C4-2B (cell line): ENCODE data around the gene STK38.
"Not testable (repeated sequence)": the region's sequence is repeated elsewhere in the genome, so short reads cannot be mapped to it uniquely, and the experiment has no call there.

Experiments used
- H3K27ac ChIP-seq: fragments of 450-650 bp; 2 replicates; pipeline ENCODE4 v1.5.1; 2017
- ZFX ChIP-seq: fragments of 450-650 bp; IDR thresholded peaks from 2 replicates; pipeline ENCODE4 v1.6.1; 2017
- TF ChIP-seq, protein P1 (sequence below): fragments of 450-650 bp; conservative IDR thresholded peaks from 2 replicates; pipeline ENCODE4 v1.5.1; 2017; ENCODE audit warnings: mild to moderate bottlenecking

The STK38 gene

DNA sequence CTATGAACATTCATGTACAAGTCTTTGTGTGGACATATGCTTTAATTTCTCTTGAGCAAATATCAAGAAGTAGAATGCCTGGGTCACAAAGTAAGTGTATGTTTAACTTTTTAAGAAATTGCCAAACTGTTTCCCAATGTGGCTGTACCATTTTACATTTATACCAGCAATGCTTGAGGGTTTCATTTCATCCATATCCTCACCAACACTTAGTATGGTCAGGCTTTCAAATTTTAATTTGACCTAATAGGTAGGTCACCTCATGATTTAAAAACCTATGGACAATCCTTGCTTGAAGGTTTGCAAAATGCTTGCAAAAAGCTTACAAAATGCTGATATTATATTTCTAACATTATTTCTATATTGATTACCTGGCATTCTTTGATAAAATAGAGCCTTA, 27.4 kb upstream of the STK38 start:
- no peak overlapping the region for H3K27ac ChIP-seq
- TF ChIP-seq, protein P1, sequence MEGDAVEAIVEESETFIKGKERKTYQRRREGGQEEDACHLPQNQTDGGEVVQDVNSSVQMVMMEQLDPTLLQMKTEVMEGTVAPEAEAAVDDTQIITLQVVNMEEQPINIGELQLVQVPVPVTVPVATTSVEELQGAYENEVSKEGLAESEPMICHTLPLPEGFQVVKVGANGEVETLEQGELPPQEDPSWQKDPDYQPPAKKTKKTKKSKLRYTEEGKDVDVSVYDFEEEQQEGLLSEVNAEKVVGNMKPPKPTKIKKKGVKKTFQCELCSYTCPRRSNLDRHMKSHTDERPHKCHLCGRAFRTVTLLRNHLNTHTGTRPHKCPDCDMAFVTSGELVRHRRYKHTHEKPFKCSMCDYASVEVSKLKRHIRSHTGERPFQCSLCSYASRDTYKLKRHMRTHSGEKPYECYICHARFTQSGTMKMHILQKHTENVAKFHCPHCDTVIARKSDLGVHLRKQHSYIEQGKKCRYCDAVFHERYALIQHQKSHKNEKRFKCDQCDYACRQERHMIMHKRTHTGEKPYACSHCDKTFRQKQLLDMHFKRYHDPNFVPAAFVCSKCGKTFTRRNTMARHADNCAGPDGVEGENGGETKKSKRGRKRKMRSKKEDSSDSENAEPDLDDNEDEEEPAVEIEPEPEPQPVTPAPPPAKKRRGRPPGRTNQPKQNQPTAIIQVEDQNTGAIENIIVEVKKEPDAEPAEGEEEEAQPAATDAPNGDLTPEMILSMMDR: no peak
- TF ChIP-seq ZFX: no peak

DNA sequence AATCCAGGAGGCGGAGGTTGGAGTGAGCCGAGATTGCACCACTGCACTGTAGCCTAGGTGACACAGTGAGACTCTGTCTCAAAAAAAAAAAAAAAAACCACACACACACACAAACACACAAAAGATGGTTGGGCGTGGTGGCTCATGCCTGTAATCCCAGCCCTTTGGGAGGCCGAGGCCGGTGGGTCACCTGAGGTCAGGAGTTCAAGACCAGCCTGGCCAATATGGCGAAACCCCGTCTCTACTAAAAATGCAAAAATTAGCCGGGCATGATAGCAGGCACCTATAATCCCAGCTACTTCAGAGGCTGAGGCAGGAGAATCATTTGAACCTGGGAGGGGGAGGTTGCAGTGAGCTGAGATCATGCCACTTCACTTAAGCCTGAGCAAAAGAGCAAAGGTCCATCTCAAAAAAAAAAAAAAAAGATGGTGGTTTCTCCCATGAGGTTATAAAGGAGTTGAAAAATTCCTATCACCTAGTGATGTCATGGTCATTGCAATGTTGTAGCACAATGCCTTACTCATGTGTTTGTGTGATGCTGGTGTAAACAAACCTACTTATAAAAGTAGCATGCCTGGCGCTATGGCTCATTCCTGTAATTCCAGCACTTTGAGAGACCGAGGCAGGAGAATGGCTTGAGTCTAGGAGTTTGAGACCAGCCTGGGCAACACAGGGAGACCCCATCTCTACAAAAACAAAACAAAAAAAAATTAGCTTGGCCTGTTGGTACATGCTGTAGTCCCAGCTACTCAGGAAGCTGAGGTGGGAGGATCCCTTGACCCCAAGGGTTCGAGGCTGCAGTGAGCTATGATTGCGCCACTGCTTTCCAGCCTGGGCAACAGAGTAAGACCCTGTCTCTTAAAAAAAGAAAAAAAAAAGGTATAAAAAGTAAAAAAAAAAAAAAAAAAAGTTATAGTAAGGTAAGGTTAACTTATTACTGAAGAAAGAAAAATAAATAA, 25.4 kb upstream of the STK38 start:
- not testable (repeated sequence) for H3K27ac ChIP-seq

DNA sequence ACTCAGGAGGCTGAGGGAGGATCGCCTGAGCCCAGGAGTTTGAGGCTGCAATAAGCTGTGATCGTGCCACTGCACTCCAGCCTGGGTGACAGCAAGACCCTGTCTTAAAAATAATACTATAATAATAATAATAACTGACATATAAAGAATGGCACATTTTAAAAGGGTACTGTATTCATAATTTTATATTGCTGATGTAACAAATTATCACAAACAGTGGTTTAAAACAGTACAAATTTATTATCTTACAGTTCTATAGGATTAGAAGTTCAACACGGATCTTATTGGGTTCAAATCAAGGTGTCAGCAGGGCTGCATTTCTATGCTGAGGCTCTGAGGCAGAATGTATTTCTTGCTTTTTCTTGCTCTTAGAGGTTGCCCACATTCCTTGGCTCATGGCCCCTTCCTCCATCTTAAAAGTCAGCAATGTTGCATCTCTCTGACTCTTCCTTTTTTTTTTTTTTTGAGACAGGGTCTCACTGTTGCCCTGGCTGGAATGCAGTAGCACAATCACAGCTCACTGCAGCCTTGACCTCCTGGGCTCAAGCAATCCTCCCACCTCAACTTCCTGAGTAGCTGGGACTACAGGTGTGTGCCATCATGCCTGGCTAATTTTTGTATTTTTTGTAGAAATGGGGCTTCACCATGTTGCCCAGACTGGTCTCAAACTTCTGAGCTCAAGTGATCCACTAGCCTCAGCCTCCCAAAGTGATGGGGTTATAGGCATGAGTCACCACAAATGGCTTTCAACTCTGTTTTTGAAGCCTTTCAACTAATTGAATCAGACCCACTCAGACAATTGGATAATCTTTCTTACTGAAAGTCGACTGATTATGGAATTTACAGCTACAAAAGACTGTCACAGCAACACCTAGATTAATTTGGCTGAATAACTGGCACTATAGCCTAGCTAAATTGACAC, 24.1 kb upstream of the STK38 start:
- TF ChIP-seq ZFX: no peak
- TF ChIP-seq, protein P1: no peak
- no peak overlapping the region for H3K27ac ChIP-seq

DNA sequence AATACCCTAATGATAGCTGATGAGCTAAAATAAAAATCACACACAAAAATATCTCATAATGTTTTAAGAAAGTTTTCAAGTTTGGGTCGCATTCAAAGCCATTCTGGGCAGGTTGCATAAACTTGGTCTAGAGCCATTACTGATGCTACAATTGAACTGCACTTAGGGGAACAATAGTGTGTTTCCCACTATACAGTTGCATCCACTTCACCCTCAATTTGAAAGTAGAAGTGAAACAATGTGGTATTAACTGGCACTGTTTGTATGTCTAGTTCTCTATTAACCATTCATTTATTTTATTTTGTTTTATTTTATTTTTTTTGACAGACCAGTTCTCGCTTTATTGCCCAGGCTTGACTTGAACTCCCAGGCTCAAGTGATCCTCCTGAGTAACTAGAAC, 23.0 kb upstream of the STK38 start:
- TF ChIP-seq, protein P1: no peak
- TF ChIP-seq ZFX: no peak
- H3K27ac ChIP-seq: no peak overlapping the region

DNA sequence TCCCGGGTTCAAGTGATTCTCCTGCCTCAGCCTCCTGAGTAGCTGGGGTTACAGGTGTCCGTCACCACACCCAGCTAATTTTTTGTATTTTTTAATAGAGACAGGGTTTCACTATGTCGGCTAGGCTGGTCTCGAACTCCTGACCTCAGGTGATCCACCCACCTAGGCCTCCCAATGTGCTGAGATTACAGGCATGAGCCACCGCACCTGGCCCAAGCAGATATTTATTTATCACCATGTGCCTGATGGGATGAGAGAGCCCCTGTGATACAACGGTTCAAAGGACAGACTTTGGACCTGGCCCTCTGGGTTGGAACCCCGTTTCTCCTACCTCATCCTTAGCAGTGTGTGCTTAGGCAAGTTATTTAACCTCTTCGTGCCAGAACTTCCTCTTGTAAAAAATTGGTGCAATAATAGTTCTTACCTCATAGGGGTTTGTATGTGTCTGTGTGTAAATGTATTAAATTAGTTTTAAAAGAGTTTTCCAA, 19.2 kb upstream of the STK38 start:
- H3K27ac ChIP-seq: no peak overlapping the region
- TF ChIP-seq, protein P1: no peak
- TF ChIP-seq ZFX: no peak

DNA sequence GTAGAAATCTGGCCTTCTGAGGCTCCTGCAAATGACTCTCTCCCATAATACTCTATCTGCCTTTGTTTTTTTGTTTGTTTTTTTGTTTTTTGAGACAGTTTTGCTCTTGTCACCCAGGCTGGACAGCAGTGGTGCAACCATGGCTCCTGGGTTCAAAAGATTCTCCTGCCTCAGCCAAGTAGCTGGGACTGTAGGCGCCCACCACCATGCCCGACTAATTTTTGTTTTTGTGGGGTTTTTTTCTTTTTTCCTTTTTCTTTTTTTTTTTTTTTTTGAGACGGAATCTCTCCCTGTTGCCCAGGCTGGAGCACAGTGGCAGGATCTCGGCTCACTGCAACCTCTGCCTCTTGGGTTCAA, 16.6 kb upstream of the STK38 start:
- H3K27ac ChIP-seq: no peak overlapping the region
- no peak for TF ChIP-seq ZFX
- TF ChIP-seq, protein P1: no peak

DNA sequence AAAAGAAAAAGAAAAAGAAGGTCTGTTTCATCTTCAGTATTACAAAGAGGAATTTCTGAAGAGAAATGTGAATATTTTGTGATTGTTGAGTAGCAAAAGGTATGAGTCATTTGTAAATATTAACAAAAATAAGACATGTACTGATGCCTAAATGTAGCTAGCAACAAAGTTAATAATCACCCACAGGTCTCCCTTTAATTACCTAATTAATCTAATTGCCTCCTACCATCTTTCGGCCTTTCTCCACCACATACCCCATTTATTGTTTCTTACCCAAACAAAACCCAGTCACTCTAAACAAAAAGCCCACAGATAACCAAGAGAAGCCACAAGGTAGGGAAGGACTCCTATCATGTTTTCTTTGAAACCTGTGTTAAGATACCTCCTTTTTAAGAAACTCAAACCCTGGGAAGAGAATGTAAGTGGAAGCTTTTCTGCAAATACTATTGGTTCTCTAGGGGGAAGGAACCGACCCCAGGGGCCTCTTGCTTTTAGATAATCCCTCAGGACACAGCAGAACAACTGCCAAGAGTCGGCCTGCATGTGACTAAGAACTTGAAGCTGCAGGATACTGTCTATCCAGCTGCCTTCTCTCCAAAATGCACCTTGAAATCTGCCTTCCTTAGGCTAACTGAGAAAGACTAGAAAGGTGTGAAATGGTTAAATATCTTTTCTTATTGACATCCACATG, 16.1 kb upstream of the STK38 start:
- H3K27ac ChIP-seq: no peak overlapping the region
- TF ChIP-seq ZFX: no peak
- TF ChIP-seq, protein P1: no peak
